Upper lobe of left lung (tissue), 6 donors: ENCODE measurements around the gene LRRC36. TPM values are rescaled to one million over a fixed set of nuclear protein-coding genes. Genes with fewer than 3 reads are reported as not detected.
A peak's percentile ranks its signal among the peaks of the same experiment; 100 is the strongest.

Experiments
- ATAC-seq, 2 donors: fragments of 200-7000 bp; cut with Tn5 transposase; one replicate each; pipeline ENCODE4 v1.9.1; 2022; ENCODE audit warnings: mild to moderate bottlenecking in 2 of 2, moderate library complexity in 2 of 2; ENCODE audit not compliant: low FRiP score in 2 of 2
- DNase-seq, 2 donors: peaks; one replicate each; pipeline ENCODE4 v3.0.0-alpha.2; 2019 to 2020
- H3K27ac ChIP-seq, 4 donors: fragments of 200-600 bp; sonication (generic); one replicate each; pipeline ENCODE4 v1.5.1; 2016 to 2019
- H3K27me3 ChIP-seq, 4 donors: fragments of 200-600 bp; sonication (generic); one replicate each; pipeline ENCODE4 v1.5.1; 2017 to 2019
- H3K36me3 ChIP-seq, 4 donors: fragments of 200-600 bp; sonication (generic); one replicate each; pipeline ENCODE4 v1.5.1; 2016 to 2019
- H3K4me1 ChIP-seq, 4 donors: fragments of 200-600 bp; sonication (generic); one replicate each; pipeline ENCODE4 v1.5.1; 2018 to 2019
- H3K4me3 ChIP-seq, 4 donors: fragments of 200-600 bp; sonication (generic); one replicate each; pipeline ENCODE4 v1.5.1; 2017 to 2019; ENCODE audit warnings: mild to moderate bottlenecking in 2 of 4, moderate library complexity in 1 of 4
- H3K9me3 ChIP-seq, 4 donors: fragments of 200-600 bp; sonication (generic); one replicate each; pipeline ENCODE4 v1.5.1; 2018 to 2019
- EP300 ChIP-seq, 4 donors: sonication (generic); formaldehyde crosslinking; IDR thresholded peaks; one replicate each; pipeline ENCODE4 v1.5.1; 2017; ENCODE audit warnings: antibody characterized with exemption in 4 of 4, control low read depth in 2 of 4
- POLR2A ChIP-seq, 4 donors: fragments of 450-650 bp; IDR thresholded peaks; one replicate each; pipeline ENCODE4 v1.5.1; 2016 to 2017; ENCODE audit warnings: antibody characterized with exemption in 4 of 4, mild to moderate bottlenecking in 2 of 4
- POLR2AphosphoS5 ChIP-seq, 2 donors: sonication (generic); formaldehyde crosslinking; IDR thresholded peaks; one replicate each; pipeline ENCODE4 v1.5.1; 2017; ENCODE audit warnings: antibody characterized with exemption in 2 of 2
- WGBS, 2 donors: methylation state at CpG; one replicate each; pipeline ENCODE4 v1.1.5; 2017 to 2018; 5-methylcytosine and 5-hydroxymethylcytosine counted together
- total RNA-seq, 6 donors: library from RNA; depleted of rRNA in 4 of 6; stranded (reverse); fragments of >200 nt in 4 of 6; gene quantifications; one replicate each; pipeline versions ENCODE4 v1.1.0 to v1.2.1, GENCODE V29; 2016 to 2021
- TF ChIP-seq, protein P1 (sequence below), 6 experiments: fragments of 450-650 bp in 4 of 6; fragments of 200-600 bp in 2 of 6; sonication (generic) in 2 of 6; IDR thresholded peaks; one replicate each; pipeline ENCODE4 v1.5.1; 2016 to 2019; ENCODE audit warnings: antibody characterized with exemption in 6 of 6
- donor health status: DM: no; HTN: no; CAD: no; lungs with moderate emphysema.
- donor health status: DM: no; HTN: yes; CAD: no; lungs with severe emphysema.

LRRC36 gene
- total RNA-seq, 6 donors from 2014 or later = 5.9 to 110 (median 22.8) TPM

DNA sequence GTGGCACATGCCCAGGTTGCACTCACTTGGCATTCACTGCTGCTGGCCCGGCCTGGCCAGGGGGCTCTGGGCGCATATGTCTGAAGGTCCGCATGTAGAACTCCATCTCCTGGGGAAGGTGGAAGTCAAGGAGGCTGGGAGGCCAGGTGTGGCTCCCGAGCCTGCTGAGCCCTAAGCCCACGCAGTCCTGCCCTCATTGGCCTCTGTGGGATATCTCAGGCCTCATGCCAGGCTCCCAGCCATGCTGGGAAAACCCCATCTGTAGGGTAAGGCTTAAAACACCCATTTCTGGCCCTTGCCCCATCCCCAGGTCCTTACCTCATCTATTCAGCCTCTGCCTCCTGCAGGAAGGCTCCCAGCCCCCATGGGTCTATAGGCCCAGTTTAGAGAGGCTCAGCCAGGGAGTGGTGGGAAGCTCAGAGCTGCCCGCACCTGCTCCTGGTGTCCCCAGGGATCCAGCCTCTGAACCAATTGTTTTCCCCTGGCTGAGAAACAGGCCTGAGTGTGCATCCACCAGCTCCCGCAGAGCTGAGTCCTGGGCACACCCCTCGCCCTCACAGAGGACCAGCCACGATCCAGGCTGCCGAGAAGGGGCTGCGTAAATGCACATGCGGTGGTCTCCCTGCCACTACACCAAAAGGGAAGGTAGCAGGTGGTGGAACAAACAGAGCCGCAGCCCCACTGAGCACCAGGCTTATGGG is 69.0 kb downstream of the LRRC36 start:
- peaks cover 0 to 13% (median 2%) of the 10 kb centered on the region in 4 donors for H3K27me3 ChIP-seq
- no peaks in the 10 kb centered on the region for H3K36me3 ChIP-seq
- ATAC-seq (no peak), DNase-seq (peak in 1 of 2 donors; percentile 69)
- H3K4me1 ChIP-seq = peaks cover 51 to 88% (median 70%) of the 10 kb centered on the region in 4 donors
- peak overlapping the region; percentile 43 to 69 (median 65) for H3K27ac ChIP-seq
- no peak for TF ChIP-seq POLR2A (IDR thresholded peaks at IDR 0.05)
- TF ChIP-seq EP300 (IDR thresholded peaks at IDR 0.05) = no peak
- TF ChIP-seq, protein P1, sequence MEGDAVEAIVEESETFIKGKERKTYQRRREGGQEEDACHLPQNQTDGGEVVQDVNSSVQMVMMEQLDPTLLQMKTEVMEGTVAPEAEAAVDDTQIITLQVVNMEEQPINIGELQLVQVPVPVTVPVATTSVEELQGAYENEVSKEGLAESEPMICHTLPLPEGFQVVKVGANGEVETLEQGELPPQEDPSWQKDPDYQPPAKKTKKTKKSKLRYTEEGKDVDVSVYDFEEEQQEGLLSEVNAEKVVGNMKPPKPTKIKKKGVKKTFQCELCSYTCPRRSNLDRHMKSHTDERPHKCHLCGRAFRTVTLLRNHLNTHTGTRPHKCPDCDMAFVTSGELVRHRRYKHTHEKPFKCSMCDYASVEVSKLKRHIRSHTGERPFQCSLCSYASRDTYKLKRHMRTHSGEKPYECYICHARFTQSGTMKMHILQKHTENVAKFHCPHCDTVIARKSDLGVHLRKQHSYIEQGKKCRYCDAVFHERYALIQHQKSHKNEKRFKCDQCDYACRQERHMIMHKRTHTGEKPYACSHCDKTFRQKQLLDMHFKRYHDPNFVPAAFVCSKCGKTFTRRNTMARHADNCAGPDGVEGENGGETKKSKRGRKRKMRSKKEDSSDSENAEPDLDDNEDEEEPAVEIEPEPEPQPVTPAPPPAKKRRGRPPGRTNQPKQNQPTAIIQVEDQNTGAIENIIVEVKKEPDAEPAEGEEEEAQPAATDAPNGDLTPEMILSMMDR (IDR thresholded peaks at IDR 0.05) = no peak
- no peak for TF ChIP-seq POLR2AphosphoS5 (IDR thresholded peaks at IDR 0.05)
- no peaks in the 10 kb centered on the region for H3K9me3 ChIP-seq
- H3K4me3 ChIP-seq = peak overlapping the region in 1 of 4 donors; percentile 0
- 60 to 87% methylated on average over 1 to 12 of the region's 13 CpGs for WGBS, 2 donors

DNA sequence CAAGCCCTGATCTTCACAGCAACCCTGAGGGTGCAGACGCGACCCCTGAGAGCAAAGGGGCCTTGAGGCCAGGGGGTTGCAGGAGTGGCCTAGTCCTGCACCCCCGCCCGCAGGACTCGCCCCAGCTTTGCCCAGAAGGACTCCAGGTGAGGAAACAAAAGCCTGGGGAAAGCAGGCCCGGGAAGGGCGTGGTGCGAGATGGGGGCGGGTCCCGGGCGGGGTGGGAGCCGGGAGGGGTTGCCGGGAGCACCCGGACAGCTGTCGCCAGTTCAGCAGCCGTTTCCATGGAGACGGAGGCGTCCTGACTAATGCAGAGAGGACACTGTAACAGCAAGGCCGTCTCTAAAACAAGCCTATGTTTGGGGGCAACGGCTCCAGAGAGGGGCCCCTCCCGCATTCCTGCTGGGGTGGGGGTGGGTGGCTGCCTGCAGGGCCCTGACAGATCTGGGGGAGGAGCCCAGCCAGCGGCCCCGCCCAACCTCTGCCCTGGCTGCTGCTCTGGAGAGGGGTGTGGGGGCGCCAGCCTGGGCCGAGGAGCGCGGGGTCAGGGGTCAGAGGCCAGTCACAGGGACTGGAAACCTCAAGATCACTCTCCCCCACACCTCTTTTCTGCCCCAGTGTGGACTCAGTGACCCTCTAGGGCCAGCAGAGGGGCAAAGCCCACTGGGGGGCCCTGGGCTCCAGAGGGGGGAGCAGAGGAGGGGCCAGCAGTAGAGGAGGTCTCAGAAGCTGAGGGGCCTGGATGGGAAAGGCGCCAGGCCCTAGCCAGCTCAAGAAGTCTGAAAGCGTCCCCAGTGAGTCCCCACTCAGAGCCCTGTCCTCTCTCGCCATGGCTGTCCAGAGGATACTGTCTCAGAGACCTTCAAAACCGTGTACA is 69.8 kb downstream of the LRRC36 start:
- Histone ChIP-seq H3K9me3 (no peaks in the 10 kb centered on the region), H3K27me3 (peaks cover 0 to 13% (median 2%) of the 10 kb centered on the region in 4 donors), H3K36me3 (no peaks in the 10 kb centered on the region), H3K4me1 (peaks cover 43 to 80% (median 62%) of the 10 kb centered on the region in 4 donors), H3K4me3 (peak overlapping the region in 2 of 4 donors; percentile 0 to 15), H3K27ac (peak overlapping the region; percentile 65 to 73 (median 69))
- 28 to 39% methylated on average over 15 to 27 of the region's 31 CpGs for WGBS, 2 donors
- ATAC-seq (peak; percentile 51 to 64), DNase-seq (peak; percentile 87 to 91)
- peak in 1 of 4 donors; percentile 19 for TF ChIP-seq POLR2A (IDR thresholded peaks at IDR 0.05)
- TF ChIP-seq, protein P1 (IDR thresholded peaks at IDR 0.05) = no peak

DNA sequence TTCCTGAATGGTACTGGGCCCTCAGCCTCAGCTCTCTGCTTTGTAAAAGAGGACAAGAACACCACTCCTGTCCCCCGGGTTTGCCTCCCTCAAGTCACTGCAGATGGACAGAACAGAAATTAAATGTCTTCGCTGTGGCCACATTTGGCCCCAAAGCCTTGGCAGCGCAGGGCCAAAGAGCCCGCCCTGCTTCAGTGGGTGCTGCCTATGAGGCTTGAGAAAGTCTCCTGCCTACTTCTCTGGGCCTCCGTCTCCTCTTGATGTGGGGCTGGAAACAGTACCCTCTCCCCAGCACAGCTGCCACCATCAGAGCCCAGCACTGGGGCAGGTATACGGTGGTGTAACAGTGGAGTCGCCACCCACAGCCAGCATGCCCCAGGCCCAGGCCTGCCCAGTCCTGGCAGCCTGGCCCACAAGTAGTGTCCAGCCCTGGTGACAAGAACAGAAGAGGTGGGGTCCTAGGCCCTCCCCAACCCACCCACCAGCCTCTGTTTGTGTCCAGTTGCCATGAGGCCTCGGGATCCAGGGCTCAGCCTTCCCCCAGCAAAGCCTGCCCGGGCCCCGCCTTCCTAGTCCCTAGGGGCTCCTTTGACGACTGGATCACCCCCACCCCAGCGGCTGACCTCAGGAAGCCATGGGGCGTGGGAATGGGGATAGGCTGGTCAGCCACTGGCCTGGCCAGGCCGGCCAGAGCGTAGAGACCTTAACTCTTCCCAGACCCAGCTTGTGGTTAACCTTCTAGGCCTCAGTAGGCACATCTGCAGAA is 70.6 kb downstream of the LRRC36 start:
- DNase-seq (peak in 1 of 2 donors; percentile 63), ATAC-seq (peak in 1 of 2 donors; percentile 21)
- Histone ChIP-seq H3K36me3 (no peaks in the 10 kb centered on the region), H3K4me1 (peaks cover 40 to 72% (median 54%) of the 10 kb centered on the region in 4 donors), H3K4me3 (no peak overlapping the region), H3K9me3 (no peaks in the 10 kb centered on the region), H3K27ac (peak overlapping the region; percentile 64 to 73 (median 67)), H3K27me3 (peaks cover 0 to 13% (median 2%) of the 10 kb centered on the region in 4 donors)
- TF ChIP-seq, protein P1 (IDR thresholded peaks at IDR 0.05) = no peak
- TF ChIP-seq EP300 (IDR thresholded peaks at IDR 0.05) (no peak), POLR2A (IDR thresholded peaks at IDR 0.05) (no peak), POLR2AphosphoS5 (IDR thresholded peaks at IDR 0.05) (no peak)
- WGBS, 2 donors = 71 to 80% methylated on average over 7 to 14 of the region's 15 CpGs

DNA sequence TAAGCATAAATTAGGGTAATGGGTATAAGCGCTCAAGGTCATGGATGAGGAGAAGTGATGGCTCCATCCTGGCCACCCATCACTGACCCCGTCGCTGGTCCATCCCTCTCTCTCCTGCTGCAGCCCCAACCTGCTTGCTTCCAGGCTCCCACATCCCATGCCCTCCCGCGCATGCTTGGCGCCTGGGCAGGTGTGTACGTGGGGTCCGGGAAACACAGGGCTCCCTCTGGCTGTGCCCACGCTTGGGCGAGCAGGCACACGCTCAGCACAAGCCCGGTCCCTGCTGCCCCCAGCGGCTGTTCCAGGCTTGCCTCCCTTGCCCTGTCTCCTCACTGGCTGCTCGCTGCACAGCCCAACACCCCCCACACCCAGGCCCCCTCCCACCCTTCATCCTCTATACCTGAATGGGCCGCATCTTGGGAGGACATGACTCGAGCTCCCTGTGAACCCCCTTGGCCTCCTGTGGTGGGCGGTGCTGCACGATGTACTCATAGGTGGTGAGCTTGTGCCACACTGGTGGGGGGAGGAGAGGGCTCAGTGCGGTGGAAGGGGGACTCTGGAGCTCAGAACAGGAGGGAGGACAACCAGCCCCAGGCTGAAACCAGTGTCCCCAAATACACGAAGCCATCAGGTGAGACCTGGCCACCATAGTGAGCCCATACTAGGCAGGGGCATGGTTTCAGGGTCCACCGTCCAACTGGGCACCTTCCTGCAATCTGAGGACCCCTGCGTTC is 71.4 kb downstream of the LRRC36 start:
- Histone ChIP-seq H3K9me3 (no peaks in the 10 kb centered on the region), H3K27me3 (peaks cover 0 to 13% (median 2%) of the 10 kb centered on the region in 4 donors), H3K4me3 (no peak overlapping the region), H3K4me1 (peaks cover 36 to 64% (median 47%) of the 10 kb centered on the region in 4 donors), H3K27ac (peak overlapping the region in 1 of 4 donors; percentile 30), H3K36me3 (no peaks in the 10 kb centered on the region)
- TF ChIP-seq, protein P1 (IDR thresholded peaks at IDR 0.05) = peak in 1 of 6 experiments; percentile 8
- no peak for TF ChIP-seq EP300 (IDR thresholded peaks at IDR 0.05)
- ATAC-seq (no peak), DNase-seq (peak in 1 of 2 donors; percentile 77)
- WGBS, 2 donors = 74 to 86% methylated on average over 11 to 22 of the region's 22 CpGs
